ENCODE measurements around the gene TMCC1.

Gene TMCC1

GRCh38 chr3:129822679-129823078 lies 70.8 kb downstream of the TMCC1 start:
- H3K27me3 Mint-ChIP-seq, result no peaks in the 10 kb centered on the region
- H3K9me3 Mint-ChIP-seq, result no peaks in the 10 kb centered on the region
- peaks cover 14% of the 10 kb centered on the region for H3K4me1 Mint-ChIP-seq
- no peak for ATAC-seq (replicated peaks; ENCODE audit: extremely low read depth, poor library complexity, severe bottlenecking)
- no peak overlapping the region for H3K27ac Mint-ChIP-seq (ENCODE audit: low read depth)
- H3K36me3 Mint-ChIP-seq (ENCODE audit: insufficient read depth), result peaks cover 2% of the 10 kb centered on the region
- no peak overlapping the region for H3K4me3 Mint-ChIP-seq
- DNase-seq (ENCODE audit: low spot score in 2 of 2), result no peak

- no peaks in the 10 kb centered on the region for H3K27me3 Mint-ChIP-seq
Observed at GRCh38 chr3:129822241-129822640, 71.3 kb downstream of the TMCC1 start.

GRCh38 chr3:129820587-129820986 lies 72.9 kb downstream of the TMCC1 start:
- ATAC-seq (replicated peaks; ENCODE audit: extremely low read depth, poor library complexity, severe bottlenecking) (no peak), DNase-seq (ENCODE audit: low spot score in 2 of 2) (no peak)
- no peaks in the 10 kb centered on the region for H3K9me3 Mint-ChIP-seq
- no peak overlapping the region for H3K4me3 Mint-ChIP-seq
- H3K4me1 Mint-ChIP-seq, result peaks cover 7% of the 10 kb centered on the region
- no peaks in the 10 kb centered on the region for H3K27me3 Mint-ChIP-seq
- H3K27ac Mint-ChIP-seq (ENCODE audit: low read depth), result no peak overlapping the region
- H3K36me3 Mint-ChIP-seq (ENCODE audit: insufficient read depth), result peaks cover 2% of the 10 kb centered on the region

More at GRCh38 chr3:129822241-129822640, 71.3 kb downstream of the TMCC1 start:
- no peak for ATAC-seq (replicated peaks; ENCODE audit: extremely low read depth, poor library complexity, severe bottlenecking)
- H3K27ac Mint-ChIP-seq (ENCODE audit: low read depth), result no peak overlapping the region
- DNase-seq (ENCODE audit: low spot score in 2 of 2), result no peak
- H3K4me3 Mint-ChIP-seq, result no peak overlapping the region
- H3K4me1 Mint-ChIP-seq, result peaks cover 10% of the 10 kb centered on the region
- peaks cover 2% of the 10 kb centered on the region for H3K36me3 Mint-ChIP-seq (ENCODE audit: insufficient read depth)
- H3K9me3 Mint-ChIP-seq, result no peaks in the 10 kb centered on the region

- H3K27me3 Mint-ChIP-seq, result no peaks in the 10 kb centered on the region
- H3K27ac Mint-ChIP-seq (ENCODE audit: low read depth), result no peak overlapping the region
- no peaks in the 10 kb centered on the region for H3K36me3 Mint-ChIP-seq (ENCODE audit: insufficient read depth)
- ATAC-seq (replicated peaks; ENCODE audit: extremely low read depth, poor library complexity, severe bottlenecking) (no peak), DNase-seq (ENCODE audit: low spot score in 2 of 2) (no peak)
- peaks cover 28% of the 10 kb centered on the region for H3K4me1 Mint-ChIP-seq
- H3K4me3 Mint-ChIP-seq, result no peak overlapping the region
- no peaks in the 10 kb centered on the region for H3K9me3 Mint-ChIP-seq
Observed at GRCh38 chr3:129812589-129812988, 80.9 kb downstream of the TMCC1 start.

GRCh38 chr3:129809297-129809696 lies 84.2 kb downstream of the TMCC1 start:
- H3K27ac Mint-ChIP-seq (ENCODE audit: low read depth), result no peak overlapping the region
- DNase-seq (ENCODE audit: low spot score in 2 of 2) (no peak), ATAC-seq (replicated peaks; ENCODE audit: extremely low read depth, poor library complexity, severe bottlenecking) (no peak)
- no peaks in the 10 kb centered on the region for H3K36me3 Mint-ChIP-seq (ENCODE audit: insufficient read depth)
- no peaks in the 10 kb centered on the region for H3K27me3 Mint-ChIP-seq
- H3K4me3 Mint-ChIP-seq, result no peak overlapping the region
- no peaks in the 10 kb centered on the region for H3K9me3 Mint-ChIP-seq
- peaks cover 35% of the 10 kb centered on the region for H3K4me1 Mint-ChIP-seq

GRCh38 chr3:129796146-129796545 lies 97.4 kb downstream of the TMCC1 start:
- H3K4me1 Mint-ChIP-seq, result peaks cover 10% of the 10 kb centered on the region
- no peak for DNase-seq (ENCODE audit: low spot score in 2 of 2)
- H3K27ac Mint-ChIP-seq (ENCODE audit: low read depth), result no peak overlapping the region
- H3K4me3 Mint-ChIP-seq, result no peak overlapping the region
- no peaks in the 10 kb centered on the region for H3K9me3 Mint-ChIP-seq
- peaks cover 2% of the 10 kb centered on the region for H3K36me3 Mint-ChIP-seq (ENCODE audit: insufficient read depth)
- no peak for ATAC-seq (replicated peaks; ENCODE audit: extremely low read depth, poor library complexity, severe bottlenecking)
- no peaks in the 10 kb centered on the region for H3K27me3 Mint-ChIP-seq

GRCh38 chr3:129795186-129796010 lies 98.1 kb downstream of the TMCC1 start:
- Mint-ChIP-seq H3K4me3 (no peak overlapping the region), H3K9me3 (no peaks in the 10 kb centered on the region), H3K27ac (ENCODE audit: low read depth) (no peak overlapping the region), H3K36me3 (ENCODE audit: insufficient read depth) (peaks cover 2% of the 10 kb centered on the region), H3K4me1 (peaks cover 10% of the 10 kb centered on the region), H3K27me3 (no peaks in the 10 kb centered on the region)
- ATAC-seq (replicated peaks; ENCODE audit: extremely low read depth, poor library complexity, severe bottlenecking) (no peak), DNase-seq (ENCODE audit: low spot score in 2 of 2) (no peak)

- Mint-ChIP-seq H3K36me3 (ENCODE audit: insufficient read depth) (peaks cover 2% of the 10 kb centered on the region), H3K4me1 (peaks cover 10% of the 10 kb centered on the region), H3K27me3 (no peaks in the 10 kb centered on the region), H3K9me3 (no peaks in the 10 kb centered on the region), H3K4me3 (no peak overlapping the region), H3K27ac (ENCODE audit: low read depth) (no peak overlapping the region)
- ATAC-seq (replicated peaks; ENCODE audit: extremely low read depth, poor library complexity, severe bottlenecking) (no peak), DNase-seq (ENCODE audit: low spot score in 2 of 2) (no peak)
Observed at GRCh38 chr3:129794311-129795185, 99.0 kb downstream of the TMCC1 start.

GRCh38 chr3:129793942-129794310 lies 99.6 kb downstream of the TMCC1 start:
- H3K4me3 Mint-ChIP-seq, result no peak overlapping the region
- H3K27me3 Mint-ChIP-seq, result no peaks in the 10 kb centered on the region
- no peak for DNase-seq (ENCODE audit: low spot score in 2 of 2)
- no peaks in the 10 kb centered on the region for H3K9me3 Mint-ChIP-seq
- no peak overlapping the region for H3K27ac Mint-ChIP-seq (ENCODE audit: low read depth)
- no peak for ATAC-seq (replicated peaks; ENCODE audit: extremely low read depth, poor library complexity, severe bottlenecking)
- H3K4me1 Mint-ChIP-seq, result peaks cover 10% of the 10 kb centered on the region
- peaks cover 2% of the 10 kb centered on the region for H3K36me3 Mint-ChIP-seq (ENCODE audit: insufficient read depth)

GRCh38 chr3:129793319-129793718 lies 100.2 kb downstream of the TMCC1 start:
- H3K4me1 Mint-ChIP-seq, result peaks cover 10% of the 10 kb centered on the region

GRCh38 chr3:129783470-129783869 lies 110.0 kb downstream of the TMCC1 start:
- Mint-ChIP-seq H3K36me3 (ENCODE audit: insufficient read depth) (no peaks in the 10 kb centered on the region), H3K9me3 (no peaks in the 10 kb centered on the region), H3K4me3 (no peak overlapping the region), H3K4me1 (no peaks in the 10 kb centered on the region), H3K27me3 (no peaks in the 10 kb centered on the region), H3K27ac (ENCODE audit: low read depth) (no peak overlapping the region)
- ATAC-seq (replicated peaks; ENCODE audit: extremely low read depth, poor library complexity, severe bottlenecking) (no peak), DNase-seq (ENCODE audit: low spot score in 2 of 2) (no peak)

More at GRCh38 chr3:129793319-129793718, 100.2 kb downstream of the TMCC1 start:
- Mint-ChIP-seq H3K9me3 (no peaks in the 10 kb centered on the region), H3K27me3 (no peaks in the 10 kb centered on the region), H3K27ac (ENCODE audit: low read depth) (no peak overlapping the region), H3K36me3 (ENCODE audit: insufficient read depth) (peaks cover 2% of the 10 kb centered on the region), H3K4me3 (no peak overlapping the region)
- no peak for DNase-seq (ENCODE audit: low spot score in 2 of 2)
- ATAC-seq (replicated peaks; ENCODE audit: extremely low read depth, poor library complexity, severe bottlenecking), result no peak

- Mint-ChIP-seq H3K27me3 (no peaks in the 10 kb centered on the region), H3K4me1 (peaks cover 6% of the 10 kb centered on the region), H3K36me3 (ENCODE audit: insufficient read depth) (no peaks in the 10 kb centered on the region), H3K27ac (ENCODE audit: low read depth) (no peak overlapping the region), H3K4me3 (no peak overlapping the region), H3K9me3 (no peaks in the 10 kb centered on the region)
- ATAC-seq (replicated peaks; ENCODE audit: extremely low read depth, poor library complexity, severe bottlenecking) (no peak), DNase-seq (ENCODE audit: low spot score in 2 of 2) (no peak)
Observed at GRCh38 chr3:129778871-129779270, 114.6 kb downstream of the TMCC1 start.

GRCh38 chr3:129777806-129778205 lies 115.7 kb downstream of the TMCC1 start:
- peaks cover 10% of the 10 kb centered on the region for H3K4me1 Mint-ChIP-seq
- no peak overlapping the region for H3K4me3 Mint-ChIP-seq
- no peak for ATAC-seq (replicated peaks; ENCODE audit: extremely low read depth, poor library complexity, severe bottlenecking)
- no peak for DNase-seq (ENCODE audit: low spot score in 2 of 2)
- H3K9me3 Mint-ChIP-seq, result no peaks in the 10 kb centered on the region
- no peak overlapping the region for H3K27ac Mint-ChIP-seq (ENCODE audit: low read depth)
- H3K27me3 Mint-ChIP-seq, result no peaks in the 10 kb centered on the region
- no peaks in the 10 kb centered on the region for H3K36me3 Mint-ChIP-seq (ENCODE audit: insufficient read depth)

Measured in central memory CD8-positive, alpha-beta T cell (primary cell).